Endothelial cell of umbilical vein (primary cell): ENCODE results near the gene VPS9D1. TPM values are rescaled to one million over a fixed set of nuclear protein-coding genes. Genes with fewer than 3 reads are reported as not detected.
"Not testable (repeated sequence)": the region's sequence is repeated elsewhere in the genome, so short reads cannot be mapped to it uniquely, and the experiment has no call there.

ENCODE experiments used
- BruUV-seq: library from RNA; stranded (reverse); fragments of 400-500 nt; replicated peaks from 2 replicates; lab custom pipeline; 2021; lab: Mats Ljungman, UMichigan
- CTCF ChIA-PET: fragments of 300-600, 350-600 bp; sonication (Branson Sonifier 250); formaldehyde crosslinking; loops from one replicate; lab custom pipeline; 2021; ENCODE audit warnings: antibody characterized with exemption, inconsistent platforms; lab: Charles Lee
- POLR2A ChIA-PET: fragments of 300-600, 350-600 bp; sonication (Branson Sonifier 250); formaldehyde crosslinking; loops from one replicate; lab custom pipeline; 2021; ENCODE audit warnings: antibody characterized with exemption, inconsistent platforms; lab: Charles Lee
- DNase-seq: peaks from one replicate; pipeline ENCODE4 v3.0.0-alpha.2; 2011; ENCODE audit warnings: low read depth, low spot score
- FAIRE-seq: peaks from 2 replicates; lab custom pipeline; 2011; peaks lifted over from hg19 to GRCh38; lab: Jason Lieb, UNC
- H2AFZ ChIP-seq: 2 replicates; pipeline ENCODE4 v1.6.0; 2012; ENCODE audit warnings: low read depth, low read length, control low read depth, inconsistent platforms
- H3K27ac ChIP-seq: 2 replicates; pipeline ENCODE4 v1.5.1; 2011; ENCODE audit warnings: low read depth, mild to moderate bottlenecking, control low read depth, low read length, moderate library complexity; ENCODE audit not compliant: insufficient read depth
- H3K27me3 ChIP-seq, 2 experiments: 2 replicates each; pipeline versions ENCODE4 v1.6.0 to v1.6.1; 2011; ENCODE audit warnings: low read length in 2 of 2, mixed read lengths in 1 of 2; ENCODE audit not compliant: control insufficient read depth in 2 of 2, insufficient read depth in 2 of 2
- H3K36me3 ChIP-seq, 2 experiments: 2 replicates in 1 of 2; 3 replicates in 1 of 2; pipeline ENCODE4 v1.5.1; 2011; ENCODE audit warnings: low read length in 2 of 2, mild to moderate bottlenecking in 1 of 2, moderate library complexity in 1 of 2; ENCODE audit not compliant: control insufficient read depth in 2 of 2, insufficient read depth in 2 of 2; ENCODE audit errors: extremely low read depth in 1 of 2
- H3K4me1 ChIP-seq: 3 replicates; pipeline ENCODE4 v1.5.1; 2011; ENCODE audit warnings: mild to moderate bottlenecking, low read length; ENCODE audit not compliant: control insufficient read depth, insufficient read depth; ENCODE audit errors: extremely low read depth
- H3K4me2 ChIP-seq: 2 replicates; pipeline ENCODE4 v1.6.1; 2011; ENCODE audit warnings: low read length, control low read depth, mixed read lengths; ENCODE audit not compliant: insufficient read depth
- H3K4me3 ChIP-seq, 3 experiments: fragments of 200-600 bp in 1 of 3; sonication (generic), shearing (Covaris generic) in 1 of 3; replicated peaks in 1 of 3; 2 replicates each; pipeline ENCODE4 v1.5.1; 2011 to 2016; ENCODE audit warnings: control low read depth in 3 of 3, low read length in 3 of 3, mild to moderate bottlenecking in 2 of 3, inconsistent platforms in 1 of 3, low read depth in 1 of 3, moderate library complexity in 1 of 3; ENCODE audit not compliant: insufficient read depth in 1 of 3
- H3K79me2 ChIP-seq: 2 replicates; pipeline ENCODE4 v1.6.0; 2012; ENCODE audit warnings: low read length, inconsistent platforms; ENCODE audit not compliant: control insufficient read depth, insufficient read depth
- H3K9ac ChIP-seq: replicated peaks from 2 replicates; pipeline ENCODE3; 2011; ENCODE audit warnings: low read length, control low read depth; ENCODE audit not compliant: insufficient read depth; ENCODE audit errors: extremely low read depth
- H3K9me1 ChIP-seq: replicated peaks from 3 replicates; pipeline ENCODE4 v1.6.0; 2011; ENCODE audit warnings: mild to moderate bottlenecking, low read length; ENCODE audit not compliant: control insufficient read depth, insufficient read depth; ENCODE audit errors: extremely low read depth
- H3K9me3 ChIP-seq: replicated peaks from 2 replicates; pipeline ENCODE4 v1.5.1; 2012; ENCODE audit warnings: low read length, inconsistent platforms; ENCODE audit not compliant: control insufficient read depth, insufficient read depth
- H4K20me1 ChIP-seq: replicated peaks from 2 replicates; pipeline ENCODE3; 2011; ENCODE audit warnings: mild to moderate bottlenecking, low read length; ENCODE audit not compliant: control insufficient read depth, insufficient read depth; ENCODE audit errors: extremely low read depth
- EZH2 ChIP-seq: IDR thresholded peaks from 2 replicates; pipeline ENCODE4 v1.6.1; 2012; ENCODE audit warnings: borderline replicate concordance, low read depth, mild to moderate bottlenecking, moderate library complexity, low read length, inconsistent platforms; ENCODE audit not compliant: severe bottlenecking
- FOS ChIP-seq: IDR thresholded peaks from 2 replicates; pipeline ENCODE4 v1.6.1; 2011; ENCODE audit warnings: mild to moderate bottlenecking, low read length, moderate library complexity, borderline replicate concordance; ENCODE audit not compliant: insufficient read depth
- GATA2 ChIP-seq: IDR thresholded peaks from 2 replicates; pipeline ENCODE4 v1.7.0; 2011; ENCODE audit warnings: low read depth, mild to moderate bottlenecking, moderate library complexity, mixed read lengths, low read length; ENCODE audit not compliant: insufficient read length, insufficient read depth
- JUN ChIP-seq: IDR thresholded peaks from 2 replicates; pipeline ENCODE4 v1.6.1; 2011; ENCODE audit warnings: borderline replicate concordance, low read depth; ENCODE audit not compliant: insufficient read length, insufficient read depth
- MYC ChIP-seq: IDR thresholded peaks from one replicate; pipeline ENCODE4 v1.6.1; 2011; ENCODE audit warnings: mild to moderate bottlenecking, low read depth, low read length
- POLR2A ChIP-seq: IDR thresholded peaks from 2 replicates; pipeline ENCODE4 v1.6.1; 2012; ENCODE audit warnings: low read depth, mild to moderate bottlenecking, control low read depth, low read length
- POLR2AphosphoS5 ChIP-seq: IDR thresholded peaks from 2 replicates; pipeline ENCODE4 v1.6.1; 2012; ENCODE audit warnings: low read depth, mild to moderate bottlenecking, control low read depth, low read length, moderate library complexity; ENCODE audit not compliant: insufficient read depth
- dilution Hi-C: fragments of 300-500 bp; cut with MboI; formaldehyde crosslinking; loops from one replicate; pipeline ENCODE4 v1.15.0; 2019; ENCODE audit warnings: low sequenced_read_pairs; ENCODE audit not compliant: extremely low pct_ligation_motif_present
- intact Hi-C: fragments of 100-400 bp; cut with micrococcal nuclease; formaldehyde crosslinking; loops from one replicate; pipeline ENCODE4 v1.10.0; 2022
- polyA plus RNA-seq, 4 experiments: library from polyadenylated mRNA; depleted of rRNA in 3 of 4; stranded (reverse) in 3 of 4; unstranded in 1 of 4; fragments of >200 nt; gene quantifications; 2 replicates each; pipeline versions ENCODE4 v1.2.1 to v1.2.3, GENCODE V29; 2011 to 2012; ENCODE audit warnings: missing spikeins in 1 of 4
- total RNA-seq: library from RNA; stranded (reverse); gene quantifications from 2 replicates; pipeline ENCODE4 v1.2.3, GENCODE V29; 2021
- TF ChIP-seq, protein P1 (sequence below): IDR thresholded peaks from 2 replicates; pipeline ENCODE4 v1.6.1; 2011; ENCODE audit not compliant: insufficient read depth, insufficient read length
- TF ChIP-seq, protein P2 (sequence below), 2 donors: IDR thresholded peaks; 1 replicate in 1 of 2; 2 replicates in 1 of 2; pipeline ENCODE4 v1.5.1; 2011; ENCODE audit warnings: low read length in 2 of 2, mild to moderate bottlenecking in 2 of 2, moderate library complexity in 2 of 2, control low read depth in 1 of 2, inconsistent platforms in 1 of 2, low read depth in 1 of 2; ENCODE audit not compliant: insufficient read depth in 1 of 2; ENCODE audit errors: extremely low read depth in 1 of 2

Gene VPS9D1
- total and polyA plus RNA-seq, 2 donors (not counting 3 experiments of a cell fraction or from before 2014, with no cell fraction given) = 15.5 to 17.3 TPM

DNA sequence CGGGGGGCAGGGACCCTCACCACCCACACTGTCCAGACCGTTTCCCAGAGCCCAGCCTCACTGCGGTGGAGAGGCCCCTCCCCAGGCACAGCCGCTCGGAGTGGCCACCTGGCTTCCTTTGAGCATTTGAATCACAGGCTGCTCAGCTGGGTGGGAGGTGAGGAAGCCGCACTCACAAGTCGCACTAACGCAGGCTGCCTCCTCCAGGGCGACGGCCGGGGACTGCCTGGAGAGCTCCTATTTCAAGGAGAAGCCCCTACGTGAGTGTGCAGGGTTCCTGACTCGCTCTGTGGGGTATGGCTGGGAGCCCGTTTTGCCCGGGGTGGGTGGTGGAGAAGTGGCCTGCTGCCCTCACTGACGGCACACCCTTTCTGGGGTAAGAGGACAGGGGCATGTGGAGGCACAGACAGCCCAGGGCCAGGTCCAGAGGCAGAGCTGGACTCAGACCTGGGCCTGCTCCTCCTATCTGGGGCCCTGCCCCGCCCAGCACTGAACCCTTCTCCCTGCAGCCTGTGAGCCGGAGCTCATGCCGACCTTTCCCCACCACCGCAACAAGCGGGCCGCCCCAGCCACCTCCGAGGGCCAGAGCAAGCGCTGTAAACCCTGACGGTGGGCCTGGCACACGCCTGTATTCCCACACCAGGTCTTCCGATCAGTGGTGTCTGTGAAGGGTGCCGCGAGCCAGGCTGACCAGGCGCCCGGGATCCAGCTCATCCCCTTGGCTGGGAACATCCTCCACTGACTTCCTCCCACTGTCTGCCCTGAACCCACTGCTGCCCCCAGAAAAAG lies 25.4 kb downstream of the VPS9D1 start:
- DNase-seq = no peak
- intact Hi-C loops (no loop called here), dilution Hi-C loops (no loop called here)
- CTCF ChIA-PET = no interaction called here
- Histone ChIP-seq H3K36me3 (peaks cover 0 to 38% of the 10 kb centered on the region in 2 experiments), H3K4me2 (no peak overlapping the region), H3K27me3 (no peaks in the 10 kb centered on the region), H4K20me1 (no peaks in the 10 kb centered on the region), H3K79me2 (no peaks in the 10 kb centered on the region), H3K27ac (no peak overlapping the region), H3K4me1 (peaks cover under 1% of the 10 kb centered on the region), H3K9ac (no peak overlapping the region), H3K9me1 (no peaks in the 10 kb centered on the region), H3K9me3 (no peaks in the 10 kb centered on the region), H2AFZ (no peak overlapping the region), H3K4me3 (no peak overlapping the region)
- POLR2A ChIA-PET = interaction anchor here (0.6 kb wide), 1 partner anchor 84 kb away, joined by 3 read pairs; no protein-coding TSS in a partner anchor
- no TSS peak for BruUV-seq
- FAIRE-seq = no peak
- TF ChIP-seq POLR2AphosphoS5 = no peak
- TF ChIP-seq FOS = no peak
- TF ChIP-seq EZH2 = no peak
- TF ChIP-seq, protein P1, sequence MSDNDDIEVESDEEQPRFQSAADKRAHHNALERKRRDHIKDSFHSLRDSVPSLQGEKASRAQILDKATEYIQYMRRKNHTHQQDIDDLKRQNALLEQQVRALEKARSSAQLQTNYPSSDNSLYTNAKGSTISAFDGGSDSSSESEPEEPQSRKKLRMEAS = no peak
- TF ChIP-seq GATA2 = no peak
- TF ChIP-seq POLR2A = no peak
- TF ChIP-seq, protein P2, sequence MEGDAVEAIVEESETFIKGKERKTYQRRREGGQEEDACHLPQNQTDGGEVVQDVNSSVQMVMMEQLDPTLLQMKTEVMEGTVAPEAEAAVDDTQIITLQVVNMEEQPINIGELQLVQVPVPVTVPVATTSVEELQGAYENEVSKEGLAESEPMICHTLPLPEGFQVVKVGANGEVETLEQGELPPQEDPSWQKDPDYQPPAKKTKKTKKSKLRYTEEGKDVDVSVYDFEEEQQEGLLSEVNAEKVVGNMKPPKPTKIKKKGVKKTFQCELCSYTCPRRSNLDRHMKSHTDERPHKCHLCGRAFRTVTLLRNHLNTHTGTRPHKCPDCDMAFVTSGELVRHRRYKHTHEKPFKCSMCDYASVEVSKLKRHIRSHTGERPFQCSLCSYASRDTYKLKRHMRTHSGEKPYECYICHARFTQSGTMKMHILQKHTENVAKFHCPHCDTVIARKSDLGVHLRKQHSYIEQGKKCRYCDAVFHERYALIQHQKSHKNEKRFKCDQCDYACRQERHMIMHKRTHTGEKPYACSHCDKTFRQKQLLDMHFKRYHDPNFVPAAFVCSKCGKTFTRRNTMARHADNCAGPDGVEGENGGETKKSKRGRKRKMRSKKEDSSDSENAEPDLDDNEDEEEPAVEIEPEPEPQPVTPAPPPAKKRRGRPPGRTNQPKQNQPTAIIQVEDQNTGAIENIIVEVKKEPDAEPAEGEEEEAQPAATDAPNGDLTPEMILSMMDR (IDR thresholded peaks at IDR 0.05; ENCODE audit: extremely low read depth in 1 of 2, insufficient read depth in 1 of 2, low read depth in 1 of 2, low read length in 2 of 2) = no peak
- no peak for TF ChIP-seq JUN
- no peak for TF ChIP-seq MYC

DNA sequence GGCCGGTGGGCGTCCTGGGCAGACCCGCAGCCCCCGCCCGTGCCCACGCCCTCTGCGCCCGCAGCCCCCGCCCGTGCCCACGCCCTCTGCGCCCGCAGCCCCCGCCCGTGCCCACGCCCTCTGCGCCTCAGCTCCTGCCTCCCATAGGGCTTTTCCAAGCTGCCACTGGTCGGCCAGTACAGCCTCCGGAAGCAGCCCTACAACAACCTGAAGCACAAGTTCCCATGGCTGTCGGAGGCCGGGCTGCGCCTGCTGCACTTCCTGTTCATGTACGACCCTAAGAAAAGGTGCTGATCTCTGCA lies 26.0 kb downstream of the VPS9D1 start:
- CTCF ChIA-PET, BruUV-seq, H3K9ac ChIP-seq, POLR2A ChIA-PET, intact Hi-C loops, H2AFZ ChIP-seq, H3K9me1 ChIP-seq, H3K79me2 ChIP-seq, H3K4me1 ChIP-seq, H3K27me3 ChIP-seq, H4K20me1 ChIP-seq, dilution Hi-C loops, H3K4me2 ChIP-seq, FAIRE-seq, H3K9me3 ChIP-seq, DNase-seq, H3K4me3 ChIP-seq, H3K27ac ChIP-seq: not testable (repeated sequence)
- peaks cover 0 to 38% of the 10 kb centered on the region in 2 experiments for H3K36me3 ChIP-seq
